NT2/D1 (cell line): ENCODE measurements around the gene TMUB2.

ENCODE experiments used
- SUZ12 ChIP-seq: IDR thresholded peaks from 2 replicates; pipeline ENCODE4 v1.6.1; 2011; ENCODE audit not compliant: insufficient read length, insufficient read depth; ENCODE audit errors: extremely low read depth
- YY1 ChIP-seq: IDR thresholded peaks from 2 replicates; pipeline ENCODE4 v1.6.1; 2011; ENCODE audit not compliant: insufficient read length, insufficient read depth
- ZNF274 ChIP-seq: IDR thresholded peaks from 2 replicates; pipeline ENCODE4 v1.6.1; 2011; ENCODE audit warnings: mild to moderate bottlenecking, low read depth, low read length

DNA sequence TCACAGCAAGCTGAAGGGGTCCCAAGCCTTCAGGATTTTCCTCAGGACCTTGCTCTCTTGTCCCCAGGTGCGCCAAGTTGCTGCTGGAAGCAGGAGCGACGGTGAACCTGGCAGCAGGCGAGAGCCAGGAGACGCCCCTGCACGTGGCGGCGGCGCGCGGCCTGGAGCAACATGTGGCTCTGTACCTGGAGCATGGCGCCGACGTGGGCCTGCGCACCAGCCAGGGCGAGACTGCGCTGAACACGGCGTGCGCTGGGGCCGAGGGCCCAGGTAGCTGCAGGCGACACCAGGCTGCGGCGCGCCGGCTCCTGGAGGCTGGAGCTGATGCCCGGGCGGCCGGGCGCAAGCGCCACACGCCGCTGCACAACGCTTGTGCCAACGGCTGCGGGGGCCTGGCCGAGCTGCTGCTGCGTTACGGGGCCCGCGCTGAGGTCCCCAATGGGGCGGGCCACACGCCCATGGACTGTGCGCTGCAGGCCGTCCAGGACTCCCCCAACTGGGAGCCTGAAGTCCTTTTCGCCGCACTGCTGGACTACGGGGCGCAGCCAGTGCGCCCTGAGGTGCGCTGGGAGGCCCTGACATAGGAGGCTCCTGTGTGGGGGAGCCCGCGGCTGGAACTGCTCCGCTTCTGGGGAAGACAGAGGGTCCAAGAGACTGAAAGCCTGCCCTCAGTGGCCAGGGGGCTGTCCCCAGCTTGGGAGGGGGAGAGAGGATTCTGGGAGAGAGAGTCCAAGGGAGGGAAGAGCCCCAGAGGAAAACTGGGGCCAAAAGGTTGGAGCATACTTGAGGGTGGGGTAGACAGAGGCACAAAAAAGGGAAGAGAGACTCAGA, 9.9 kb upstream of the TMUB2 start:
- no peak for TF ChIP-seq YY1
- no peak for TF ChIP-seq ZNF274
- no peak for TF ChIP-seq SUZ12
